Endothelial cell of umbilical vein (primary cell): ENCODE data around the gene BMPR1A.

Experiments used
- CTCF ChIP-seq, 2 donors: IDR thresholded peaks; 1 replicate in 1 of 2; 2 replicates in 1 of 2; pipeline ENCODE4 v1.5.1; 2011; ENCODE audit warnings: low read length in 2 of 2, mild to moderate bottlenecking in 2 of 2, moderate library complexity in 2 of 2, control low read depth in 1 of 2, inconsistent platforms in 1 of 2, low read depth in 1 of 2; ENCODE audit not compliant: insufficient read depth in 1 of 2; ENCODE audit errors: extremely low read depth in 1 of 2
- EZH2 ChIP-seq: IDR thresholded peaks from 2 replicates; pipeline ENCODE4 v1.6.1; 2012; ENCODE audit warnings: borderline replicate concordance, low read depth, mild to moderate bottlenecking, moderate library complexity, low read length, inconsistent platforms; ENCODE audit not compliant: severe bottlenecking
- POLR2AphosphoS5 ChIP-seq: IDR thresholded peaks from 2 replicates; pipeline ENCODE4 v1.6.1; 2012; ENCODE audit warnings: low read depth, mild to moderate bottlenecking, control low read depth, low read length, moderate library complexity; ENCODE audit not compliant: insufficient read depth

- TF ChIP-seq POLR2AphosphoS5 (no peak), CTCF (IDR thresholded peaks at IDR 0.05; ENCODE audit: extremely low read depth in 1 of 2, insufficient read depth in 1 of 2, low read depth in 1 of 2, low read length in 2 of 2) (peak; percentile 59 to 63), EZH2 (no peak)
Observed at GRCh38 chr10:86899670-86900276, 143.4 kb downstream of the BMPR1A start.
